Mucosa of descending colon (tissue), 3 donors: ENCODE data around the gene WDR87. TPM values are rescaled to one million over a fixed set of nuclear protein-coding genes. Genes with fewer than 3 reads are reported as not detected.

Experiments used
- ATAC-seq: fragments of 200-7000 bp; cut with Tn5 transposase; one replicate; pipeline ENCODE4 v1.9.1; 2020; ENCODE audit warnings: mild to moderate bottlenecking, moderate library complexity
- DNase-seq, 3 donors: peaks; one replicate each; pipeline ENCODE4 v3.0.0-alpha.2; 2020
- H3K36me3 ChIP-seq: fragments of 200-600 bp; one replicate; pipeline ENCODE4 v1.8.0; 2021; ENCODE audit warnings: low read depth, mild to moderate bottlenecking
- H3K4me1 ChIP-seq: fragments of 200-600 bp; one replicate; pipeline ENCODE4 v1.8.0; 2021; ENCODE audit warnings: low read depth, mild to moderate bottlenecking
- H3K4me3 ChIP-seq: fragments of 200-600 bp; one replicate; pipeline ENCODE4 v1.8.0; 2021; ENCODE audit warnings: mild to moderate bottlenecking
- H3K9me3 ChIP-seq: fragments of 200-600 bp; one replicate; pipeline ENCODE4 v1.8.0; 2021; ENCODE audit warnings: mild to moderate bottlenecking
- CTCF ChIP-seq: fragments of 200-600 bp; IDR thresholded peaks from one replicate; pipeline ENCODE4 v1.8.0; 2022; ENCODE audit warnings: antibody characterized with exemption, mild to moderate bottlenecking
- intact Hi-C, 2 donors: fragments of 100-400 bp; cut with DNase I in 1 of 2; cut with micrococcal nuclease in 1 of 2; formaldehyde crosslinking; loops; one replicate each; pipeline versions ENCODE4 v1.11.0 to v1.11.1; 2022; cut with DNase I, micrococcal nuclease
- total RNA-seq, 3 donors: library from RNA; stranded (reverse); fragmentation: NEBNext Ultra II Directional in 2 of 3; extraction: Animal tissue kit (Norgen Biotek cat#: 25700) in 2 of 3; gene quantifications; one replicate each; pipeline versions ENCODE4 v1.2.1 to v1.2.4, GENCODE V29; 2021 to 2023
- donor health status: DM: no; HTN: no; CAD: no; lungs with moderate emphysema.
- donor health status: DM: no; HTN: no; CAD: no.
- donor health status: DM: no; HTN: yes; CAD: no.

Gene WDR87
- total RNA-seq, 3 donors from 2014 or later, result not detected

GRCh38 chr19:37855098-37855497, 51.3 kb downstream of the WDR87 start:
- TF ChIP-seq CTCF, result no peak
- ATAC-seq, result peak; percentile 10
- Histone ChIP-seq H3K9me3 (no peaks in the 10 kb centered on the region), H3K36me3 (no peaks in the 10 kb centered on the region), H3K4me3 (no peak overlapping the region), H3K4me1 (no peaks in the 10 kb centered on the region)
- peak; percentile 5 to 63 (median 50) for DNase-seq
- intact Hi-C loops, result no loop called here

- no peaks in the 10 kb centered on the region for H3K36me3 ChIP-seq
- H3K4me1 ChIP-seq, result no peaks in the 10 kb centered on the region
- intact Hi-C loops, result no loop called here
- no peaks in the 10 kb centered on the region for H3K9me3 ChIP-seq
- TF ChIP-seq CTCF, result no peak
- no peak overlapping the region for H3K4me3 ChIP-seq
- ATAC-seq (no peak), DNase-seq (no peak)
Observed at GRCh38 chr19:37845932-37846331, 60.5 kb downstream of the WDR87 start.

Other genes with a start within 250 kb of the WDR87 start
- gene ZNF607, start 186.8 kb downstream of the WDR87 start, total RNA-seq, result 10 to 100 TPM in 1 of 3 donors, 1 to 10 TPM in 2; 6.2 to 12.8 (median 6.8) TPM
- gene ZNF573, start 127.0 kb downstream of the WDR87 start, total RNA-seq, result 10 to 100 TPM in 1 of 3 donors, 1 to 10 TPM in 2; 5.4 to 13.1 (median 6.4) TPM
- 100 to 1,000 TPM in 2 of 3 donors, 10 to 100 TPM in 1; 93.6 to 173 (median 144) TPM for gene SIPA1L3, start 614 bp upstream of the WDR87 start, total RNA-seq